ENCODE results near the gene BTBD9. TPM values are rescaled to one million over a fixed set of nuclear protein-coding genes. Genes with fewer than 3 reads are reported as not detected.

The BTBD9 gene
- total and polyA plus RNA-seq, 2 of the 13 experiments (the other 11 are each of a cell fraction or from before 2014, with no cell fraction given): 1.2 to 3.0 TPM

DNA sequence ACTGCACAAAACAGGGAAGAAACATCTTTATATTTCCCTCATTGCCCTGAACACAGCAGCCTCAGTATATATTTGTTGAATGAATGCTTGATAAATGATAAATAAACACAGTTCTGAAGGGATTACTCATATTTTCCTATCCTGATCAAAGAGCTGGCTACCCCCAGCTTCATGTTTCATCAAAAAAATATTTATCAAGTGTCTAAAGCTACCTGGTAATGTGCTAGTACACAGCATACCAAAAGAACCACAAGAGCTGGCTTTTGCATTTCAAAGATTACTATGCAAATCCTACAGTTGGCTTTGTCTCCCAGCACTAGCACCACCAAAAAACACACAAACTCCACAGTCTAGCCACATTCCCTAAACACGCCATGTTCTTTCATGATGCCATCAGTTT is 130.0 kb downstream of the BTBD9 start (continued):
- TF ChIP-seq, protein P1, sequence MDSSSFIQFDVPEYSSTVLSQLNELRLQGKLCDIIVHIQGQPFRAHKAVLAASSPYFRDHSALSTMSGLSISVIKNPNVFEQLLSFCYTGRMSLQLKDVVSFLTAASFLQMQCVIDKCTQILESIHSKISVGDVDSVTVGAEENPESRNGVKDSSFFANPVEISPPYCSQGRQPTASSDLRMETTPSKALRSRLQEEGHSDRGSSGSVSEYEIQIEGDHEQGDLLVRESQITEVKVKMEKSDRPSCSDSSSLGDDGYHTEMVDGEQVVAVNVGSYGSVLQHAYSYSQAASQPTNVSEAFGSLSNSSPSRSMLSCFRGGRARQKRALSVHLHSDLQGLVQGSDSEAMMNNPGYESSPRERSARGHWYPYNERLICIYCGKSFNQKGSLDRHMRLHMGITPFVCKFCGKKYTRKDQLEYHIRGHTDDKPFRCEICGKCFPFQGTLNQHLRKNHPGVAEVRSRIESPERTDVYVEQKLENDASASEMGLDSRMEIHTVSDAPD (CRISPR knock-in tag; IDR thresholded peaks at IDR 0.05): no peak
- TF ChIP-seq, protein P2, sequence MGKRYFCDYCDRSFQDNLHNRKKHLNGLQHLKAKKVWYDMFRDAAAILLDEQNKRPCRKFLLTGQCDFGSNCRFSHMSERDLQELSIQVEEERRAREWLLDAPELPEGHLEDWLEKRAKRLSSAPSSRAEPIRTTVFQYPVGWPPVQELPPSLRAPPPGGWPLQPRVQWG (CRISPR knock-in tag; IDR thresholded peaks at IDR 0.05; ENCODE audit: borderline replicate concordance, low read depth): no peak
- no peak for TF ChIP-seq ZNF570 (CRISPR knock-in tag; IDR thresholded peaks at IDR 0.05; ENCODE audit: borderline replicate concordance)

DNA sequence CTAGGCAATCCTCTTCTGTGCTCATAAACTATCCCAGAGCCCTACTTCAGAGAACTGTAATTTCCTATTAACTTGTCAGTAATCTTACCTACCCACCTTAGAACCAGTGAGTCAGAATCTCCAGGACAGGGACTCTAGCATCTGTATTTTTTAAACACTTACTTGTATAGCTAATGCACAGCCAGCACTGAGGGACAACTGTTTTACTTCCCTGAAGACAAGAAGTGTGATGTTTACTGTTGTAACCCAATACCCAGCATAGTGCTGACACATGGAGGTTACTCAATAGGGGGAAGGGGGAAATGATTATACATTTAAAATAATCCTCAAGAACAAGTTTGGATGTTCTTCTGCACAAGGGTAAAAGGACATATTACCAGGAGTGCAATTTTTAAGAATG is 130.8 kb downstream of the BTBD9 start:
- no peaks in the 10 kb centered on the region for H3K9me3 ChIP-seq (ENCODE audit: low read length)
- H3K9ac ChIP-seq (ENCODE audit: insufficient read depth, low read depth, low read length): no peak overlapping the region
- no peak for FAIRE-seq
- H3K4me3 ChIP-seq (replicated peaks in 1 of 3; ENCODE audit: insufficient read depth in 1 of 3, low read depth in 2 of 3, low read length in 3 of 3): no peak overlapping the region
- ATAC-seq: no peak; the same call in 2 of the 3 replicates
- BruUV-seq (replicated peaks): no TSS peak
- ChIA-PET CTCF (ENCODE audit: low intra/inter-chr PET ratio, low total read pairs) (no interaction called here), POLR2A (no interaction called here)
- intact Hi-C loops (cut with micrococcal nuclease; ENCODE audit: unreplicated experiment) (no loop called here), in situ Hi-C loops (cut with HindIII; ENCODE audit: extremely low pct_ligation_motif_present, low pct_unique_long_range_greater_than_20kb) (no loop called here)
- H4K20me1 ChIP-seq (ENCODE audit: insufficient read depth, low read length): no peaks in the 10 kb centered on the region
- no peaks in the 10 kb centered on the region for H3K79me2 ChIP-seq (ENCODE audit: insufficient read depth, low read length)
- peaks cover 22% of the 10 kb centered on the region for H3K4me1 ChIP-seq (ENCODE audit: insufficient read depth, low read length)
- H2AFZ ChIP-seq (ENCODE audit: low read length): no peak overlapping the region
- no peaks in the 10 kb centered on the region for H3K36me3 ChIP-seq (replicated peaks in 1 of 2; ENCODE audit: control insufficient read depth in 1 of 2, insufficient read depth in 2 of 2, low read length in 2 of 2)
- H3K4me2 ChIP-seq (ENCODE audit: low read depth, low read length): no peak overlapping the region
- no peak overlapping the region for H3K27ac ChIP-seq (ENCODE audit: extremely low read length, insufficient read depth, low read length)
- peak; percentile 20 for DNase-seq (ENCODE audit: low spot score)
- no peaks in the 10 kb centered on the region for H3K27me3 ChIP-seq (ENCODE audit: control insufficient read depth in 1 of 2, insufficient read depth in 2 of 2, low read length in 2 of 2)
- TF ChIP-seq PHF20 (CRISPR knock-in tag; IDR thresholded peaks at IDR 0.05) (no peak), HIVEP1 (CRISPR knock-in tag; IDR thresholded peaks at IDR 0.05) (no peak), CCAR2 (optimal IDR thresholded peaks at IDR 0.05; ENCODE audit: low read depth, low read length) (no peak), FOXA1 (IDR thresholded peaks at IDR 0.05) (no peak), FOXA1 (CRISPR knock-in tag; IDR thresholded peaks at IDR 0.05) (0 out of 2 replicates have a peak, but pooled peaks have one; percentile 13), SOX13 (IDR thresholded peaks at IDR 0.05) (no peak), SOX13 (CRISPR knock-in tag; conservative IDR thresholded peaks at IDR 0.05 in 1 of 2, IDR thresholded peaks at IDR 0.05 in 1 of 2) (no peak), NKX3-1 (CRISPR knock-in tag; IDR thresholded peaks at IDR 0.05) (no peak), RBAK (CRISPR knock-in tag; IDR thresholded peaks at IDR 0.05) (no peak), PHF8 (CRISPR knock-in tag; IDR thresholded peaks at IDR 0.05) (no peak), IKZF1 (IDR thresholded peaks at IDR 0.05) (no peak), HMGA1 (CRISPR knock-in tag; conservative IDR thresholded peaks at IDR 0.05) (no peak)
- TF ChIP-seq, protein P3, sequence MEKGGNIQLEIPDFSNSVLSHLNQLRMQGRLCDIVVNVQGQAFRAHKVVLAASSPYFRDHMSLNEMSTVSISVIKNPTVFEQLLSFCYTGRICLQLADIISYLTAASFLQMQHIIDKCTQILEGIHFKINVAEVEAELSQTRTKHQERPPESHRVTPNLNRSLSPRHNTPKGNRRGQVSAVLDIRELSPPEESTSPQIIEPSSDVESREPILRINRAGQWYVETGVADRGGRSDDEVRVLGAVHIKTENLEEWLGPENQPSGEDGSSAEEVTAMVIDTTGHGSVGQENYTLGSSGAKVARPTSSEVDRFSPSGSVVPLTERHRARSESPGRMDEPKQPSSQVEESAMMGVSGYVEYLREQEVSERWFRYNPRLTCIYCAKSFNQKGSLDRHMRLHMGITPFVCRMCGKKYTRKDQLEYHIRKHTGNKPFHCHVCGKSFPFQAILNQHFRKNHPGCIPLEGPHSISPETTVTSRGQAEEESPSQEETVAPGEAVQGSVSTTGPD (CRISPR knock-in tag; IDR thresholded peaks at IDR 0.05): no peak
- TF ChIP-seq, protein P4, sequence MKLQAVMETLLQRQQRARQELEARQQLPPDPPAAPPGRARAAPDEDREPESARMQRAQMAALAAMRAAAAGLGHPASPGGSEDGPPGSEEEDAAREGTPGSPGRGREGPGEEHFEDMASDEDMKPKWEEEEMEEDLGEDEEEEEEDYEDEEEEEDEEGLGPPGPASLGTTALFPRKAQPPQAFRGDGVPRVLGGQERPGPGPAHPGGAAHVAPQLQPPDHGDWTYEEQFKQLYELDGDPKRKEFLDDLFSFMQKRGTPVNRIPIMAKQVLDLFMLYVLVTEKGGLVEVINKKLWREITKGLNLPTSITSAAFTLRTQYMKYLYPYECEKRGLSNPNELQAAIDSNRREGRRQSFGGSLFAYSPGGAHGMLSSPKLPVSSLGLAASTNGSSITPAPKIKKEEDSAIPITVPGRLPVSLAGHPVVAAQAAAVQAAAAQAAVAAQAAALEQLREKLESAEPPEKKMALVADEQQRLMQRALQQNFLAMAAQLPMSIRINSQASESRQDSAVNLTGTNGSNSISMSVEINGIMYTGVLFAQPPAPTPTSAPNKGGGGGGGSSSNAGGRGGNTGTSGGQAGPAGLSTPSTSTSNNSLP (IDR thresholded peaks at IDR 0.05; ENCODE audit: low read depth, low read length): no peak
- TF ChIP-seq, protein P5, sequence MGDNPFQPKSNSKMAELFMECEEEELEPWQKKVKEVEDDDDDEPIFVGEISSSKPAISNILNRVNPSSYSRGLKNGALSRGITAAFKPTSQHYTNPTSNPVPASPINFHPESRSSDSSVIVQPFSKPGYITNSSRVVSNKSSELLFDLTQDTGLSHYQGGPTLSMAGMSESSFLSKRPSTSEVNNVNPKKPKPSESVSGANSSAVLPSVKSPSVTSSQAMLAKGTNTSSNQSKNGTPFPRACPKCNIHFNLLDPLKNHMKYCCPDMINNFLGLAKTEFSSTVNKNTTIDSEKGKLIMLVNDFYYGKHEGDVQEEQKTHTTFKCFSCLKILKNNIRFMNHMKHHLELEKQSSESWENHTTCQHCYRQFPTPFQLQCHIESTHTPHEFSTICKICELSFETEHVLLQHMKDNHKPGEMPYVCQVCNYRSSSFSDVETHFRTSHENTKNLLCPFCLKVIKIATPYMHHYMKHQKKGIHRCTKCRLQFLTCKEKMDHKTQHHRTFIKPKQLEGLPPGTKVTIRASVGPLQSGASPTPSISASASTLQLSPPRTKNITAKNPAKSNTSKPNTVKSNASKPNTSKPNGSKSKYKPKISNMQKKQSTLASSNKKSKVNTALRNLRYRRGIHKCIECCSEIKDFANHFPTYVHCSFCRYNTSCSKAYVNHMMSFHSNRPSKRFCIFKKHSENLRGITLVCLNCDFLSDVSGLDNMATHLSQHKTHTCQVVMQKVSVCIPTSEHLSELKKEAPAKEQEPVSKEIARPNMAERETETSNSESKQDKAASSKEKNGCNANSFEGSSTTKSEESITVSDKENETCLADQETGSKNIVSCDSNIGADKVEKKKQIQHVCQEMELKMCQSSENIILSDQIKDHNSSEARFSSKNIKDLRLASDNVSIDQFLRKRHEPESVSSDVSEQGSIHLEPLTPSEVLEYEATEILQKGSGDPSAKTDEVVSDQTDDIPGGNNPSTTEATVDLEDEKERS (CRISPR knock-in tag; IDR thresholded peaks at IDR 0.05): no peak
